ENCODE measurements around the gene PLEKHG3. TPM values are rescaled to one million over a fixed set of nuclear protein-coding genes. Genes with fewer than 3 reads are reported as not detected.

Gene PLEKHG3
- total and polyA plus RNA-seq, 2 of the 13 experiments (the other 11 are each of a cell fraction or from before 2014, with no cell fraction given): 7.1 to 9.8 TPM

DNA sequence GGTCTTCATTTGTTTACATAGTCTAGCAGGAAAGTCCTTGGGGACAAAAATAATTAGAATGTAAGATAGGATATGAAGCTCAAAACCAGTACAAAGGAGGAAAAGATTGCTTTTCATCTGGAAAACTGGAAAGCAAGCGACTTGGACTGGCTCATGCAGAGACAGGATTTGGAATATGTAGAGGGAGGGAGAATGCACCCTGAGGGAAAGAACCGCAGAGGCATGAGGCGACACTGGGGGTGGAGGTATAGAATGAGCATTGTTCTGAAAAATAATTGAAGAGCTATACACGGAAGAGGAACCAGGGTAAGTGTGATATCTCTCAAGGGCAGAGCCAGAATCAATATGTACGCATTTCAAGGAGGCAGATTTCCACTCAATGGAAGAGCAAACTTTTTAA is 85.5 kb downstream of the PLEKHG3 start (continued):
- TF ChIP-seq, protein P1, sequence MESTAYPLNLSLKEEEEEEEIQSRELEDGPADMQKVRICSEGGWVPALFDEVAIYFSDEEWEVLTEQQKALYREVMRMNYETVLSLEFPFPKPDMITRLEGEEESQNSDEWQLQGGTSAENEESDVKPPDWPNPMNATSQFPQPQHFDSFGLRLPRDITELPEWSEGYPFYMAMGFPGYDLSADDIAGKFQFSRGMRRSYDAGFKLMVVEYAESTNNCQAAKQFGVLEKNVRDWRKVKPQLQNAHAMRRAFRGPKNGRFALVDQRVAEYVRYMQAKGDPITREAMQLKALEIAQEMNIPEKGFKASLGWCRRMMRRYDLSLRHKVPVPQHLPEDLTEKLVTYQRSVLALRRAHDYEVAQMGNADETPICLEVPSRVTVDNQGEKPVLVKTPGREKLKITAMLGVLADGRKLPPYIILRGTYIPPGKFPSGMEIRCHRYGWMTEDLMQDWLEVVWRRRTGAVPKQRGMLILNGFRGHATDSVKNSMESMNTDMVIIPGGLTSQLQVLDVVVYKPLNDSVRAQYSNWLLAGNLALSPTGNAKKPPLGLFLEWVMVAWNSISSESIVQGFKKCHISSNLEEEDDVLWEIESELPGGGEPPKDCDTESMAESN (CRISPR knock-in tag; conservative IDR thresholded peaks at IDR 0.05): no peak
- TF ChIP-seq, protein P2, sequence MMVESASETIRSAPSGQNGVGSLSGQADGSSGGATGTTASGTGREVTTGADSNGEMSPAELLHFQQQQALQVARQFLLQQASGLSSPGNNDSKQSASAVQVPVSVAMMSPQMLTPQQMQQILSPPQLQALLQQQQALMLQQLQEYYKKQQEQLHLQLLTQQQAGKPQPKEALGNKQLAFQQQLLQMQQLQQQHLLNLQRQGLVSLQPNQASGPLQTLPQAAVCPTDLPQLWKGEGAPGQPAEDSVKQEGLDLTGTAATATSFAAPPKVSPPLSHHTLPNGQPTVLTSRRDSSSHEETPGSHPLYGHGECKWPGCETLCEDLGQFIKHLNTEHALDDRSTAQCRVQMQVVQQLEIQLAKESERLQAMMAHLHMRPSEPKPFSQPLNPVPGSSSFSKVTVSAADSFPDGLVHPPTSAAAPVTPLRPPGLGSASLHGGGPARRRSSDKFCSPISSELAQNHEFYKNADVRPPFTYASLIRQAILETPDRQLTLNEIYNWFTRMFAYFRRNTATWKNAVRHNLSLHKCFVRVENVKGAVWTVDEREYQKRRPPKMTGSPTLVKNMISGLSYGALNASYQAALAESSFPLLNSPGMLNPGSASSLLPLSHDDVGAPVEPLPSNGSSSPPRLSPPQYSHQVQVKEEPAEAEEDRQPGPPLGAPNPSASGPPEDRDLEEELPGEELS (CRISPR knock-in tag; IDR thresholded peaks at IDR 0.05): no peak

DNA sequence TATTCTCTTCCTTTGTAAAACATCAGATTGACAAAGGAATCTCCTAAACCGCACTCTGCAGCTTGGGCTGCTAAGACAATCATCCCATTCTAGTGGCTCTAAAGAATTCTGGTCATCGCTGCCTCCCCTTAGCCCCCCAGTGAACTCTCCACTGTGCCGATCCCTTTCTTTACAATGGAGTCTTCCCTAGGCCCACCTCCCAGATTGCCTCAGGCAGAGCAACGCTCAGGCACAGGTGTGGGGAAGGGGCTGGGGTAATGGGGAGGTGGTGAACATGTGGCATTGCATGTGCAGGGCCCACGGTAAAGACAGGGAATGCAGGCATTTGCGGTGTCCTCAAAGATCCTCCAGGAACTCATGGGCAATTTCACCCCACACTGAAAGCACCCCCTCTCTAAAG is 86.3 kb downstream of the PLEKHG3 start:
- DNase-seq (ENCODE audit: low spot score) (no peak), ATAC-seq (no peak), FAIRE-seq (no peak)
- no TSS peak for BruUV-seq (replicated peaks)
- ChIA-PET CTCF (ENCODE audit: low intra/inter-chr PET ratio, low total read pairs) (no interaction called here), POLR2A (no interaction called here)
- no peak overlapping the region for H3K9ac ChIP-seq (ENCODE audit: insufficient read depth, low read depth, low read length)
- no peaks in the 10 kb centered on the region for H4K20me1 ChIP-seq (ENCODE audit: insufficient read depth, low read length)
- 47% methylated on average over 6 of the region's 6 CpGs for WGBS (ENCODE audit: low lambda C conversion rate)
- H3K4me3 ChIP-seq (replicated peaks in 1 of 3; ENCODE audit: insufficient read depth in 1 of 3, low read depth in 2 of 3, low read length in 3 of 3): no peak overlapping the region
- H3K79me2 ChIP-seq (ENCODE audit: insufficient read depth, low read length): no peaks in the 10 kb centered on the region
- in situ Hi-C loops (cut with HindIII; ENCODE audit: extremely low pct_ligation_motif_present, low pct_unique_long_range_greater_than_20kb) (no loop called here), intact Hi-C loops (cut with micrococcal nuclease; ENCODE audit: unreplicated experiment) (no loop called here)
- H3K4me1 ChIP-seq (ENCODE audit: insufficient read depth, low read length): no peaks in the 10 kb centered on the region
- no peaks in the 10 kb centered on the region for H3K9me3 ChIP-seq (ENCODE audit: low read length)
- no peak overlapping the region for H2AFZ ChIP-seq (ENCODE audit: low read length)
- no peak overlapping the region for H3K4me2 ChIP-seq (ENCODE audit: low read depth, low read length)
- peaks cover 3 to 34% of the 10 kb centered on the region in 2 experiments; a peak in 4 of 5 replicates for H3K27me3 ChIP-seq (ENCODE audit: control insufficient read depth in 1 of 2, insufficient read depth in 2 of 2, low read length in 2 of 2)
- H3K36me3 ChIP-seq (replicated peaks in 1 of 2; ENCODE audit: control insufficient read depth in 1 of 2, insufficient read depth in 2 of 2, low read length in 2 of 2): no peaks in the 10 kb centered on the region
- no peak overlapping the region for H3K27ac ChIP-seq (ENCODE audit: extremely low read length, insufficient read depth, low read length)
- TF ChIP-seq ZNF720 (CRISPR knock-in tag; IDR thresholded peaks at IDR 0.05) (no peak), ATF7-NPFF (CRISPR knock-in tag; IDR thresholded peaks at IDR 0.05; ENCODE audit: low read depth) (no peak), NR2C2 (CRISPR knock-in tag; IDR thresholded peaks at IDR 0.05; ENCODE audit: borderline replicate concordance) (no peak), MTA1 (CRISPR knock-in tag; IDR thresholded peaks at IDR 0.05; ENCODE audit: borderline replicate concordance) (no peak), HNRNPLL (IDR thresholded peaks at IDR 0.05; ENCODE audit: low read depth, low read length, poor library complexity, severe bottlenecking) (no peak)
- TF ChIP-seq, protein P3, sequence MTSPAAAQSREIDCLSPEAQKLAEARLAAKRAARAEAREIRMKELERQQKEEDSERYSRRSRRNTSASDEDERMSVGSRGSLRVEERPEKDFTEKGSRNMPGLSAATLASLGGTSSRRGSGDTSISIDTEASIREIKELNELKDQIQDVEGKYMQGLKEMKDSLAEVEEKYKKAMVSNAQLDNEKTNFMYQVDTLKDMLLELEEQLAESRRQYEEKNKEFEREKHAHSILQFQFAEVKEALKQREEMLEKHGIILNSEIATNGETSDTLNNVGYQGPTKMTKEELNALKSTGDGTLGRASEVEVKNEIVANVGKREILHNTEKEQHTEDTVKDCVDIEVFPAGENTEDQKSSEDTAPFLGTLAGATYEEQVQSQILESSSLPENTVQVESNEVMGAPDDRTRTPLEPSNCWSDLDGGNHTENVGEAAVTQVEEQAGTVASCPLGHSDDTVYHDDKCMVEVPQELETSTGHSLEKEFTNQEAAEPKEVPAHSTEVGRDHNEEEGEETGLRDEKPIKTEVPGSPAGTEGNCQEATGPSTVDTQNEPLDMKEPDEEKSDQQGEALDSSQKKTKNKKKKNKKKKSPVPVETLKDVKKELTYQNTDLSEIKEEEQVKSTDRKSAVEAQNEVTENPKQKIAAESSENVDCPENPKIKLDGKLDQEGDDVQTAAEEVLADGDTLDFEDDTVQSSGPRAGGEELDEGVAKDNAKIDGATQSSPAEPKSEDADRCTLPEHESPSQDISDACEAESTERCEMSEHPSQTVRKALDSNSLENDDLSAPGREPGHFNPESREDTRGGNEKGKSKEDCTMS (CRISPR knock-in tag; conservative IDR thresholded peaks at IDR 0.05): no peak
- TF ChIP-seq, protein P4, sequence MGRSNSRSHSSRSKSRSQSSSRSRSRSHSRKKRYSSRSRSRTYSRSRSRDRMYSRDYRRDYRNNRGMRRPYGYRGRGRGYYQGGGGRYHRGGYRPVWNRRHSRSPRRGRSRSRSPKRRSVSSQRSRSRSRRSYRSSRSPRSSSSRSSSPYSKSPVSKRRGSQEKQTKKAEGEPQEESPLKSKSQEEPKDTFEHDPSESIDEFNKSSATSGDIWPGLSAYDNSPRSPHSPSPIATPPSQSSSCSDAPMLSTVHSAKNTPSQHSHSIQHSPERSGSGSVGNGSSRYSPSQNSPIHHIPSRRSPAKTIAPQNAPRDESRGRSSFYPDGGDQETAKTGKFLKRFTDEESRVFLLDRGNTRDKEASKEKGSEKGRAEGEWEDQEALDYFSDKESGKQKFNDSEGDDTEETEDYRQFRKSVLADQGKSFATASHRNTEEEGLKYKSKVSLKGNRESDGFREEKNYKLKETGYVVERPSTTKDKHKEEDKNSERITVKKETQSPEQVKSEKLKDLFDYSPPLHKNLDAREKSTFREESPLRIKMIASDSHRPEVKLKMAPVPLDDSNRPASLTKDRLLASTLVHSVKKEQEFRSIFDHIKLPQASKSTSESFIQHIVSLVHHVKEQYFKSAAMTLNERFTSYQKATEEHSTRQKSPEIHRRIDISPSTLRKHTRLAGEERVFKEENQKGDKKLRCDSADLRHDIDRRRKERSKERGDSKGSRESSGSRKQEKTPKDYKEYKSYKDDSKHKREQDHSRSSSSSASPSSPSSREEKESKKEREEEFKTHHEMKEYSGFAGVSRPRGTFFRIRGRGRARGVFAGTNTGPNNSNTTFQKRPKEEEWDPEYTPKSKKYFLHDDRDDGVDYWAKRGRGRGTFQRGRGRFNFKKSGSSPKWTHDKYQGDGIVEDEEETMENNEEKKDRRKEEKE (IDR thresholded peaks at IDR 0.05): no peak
- TF ChIP-seq, protein P5, sequence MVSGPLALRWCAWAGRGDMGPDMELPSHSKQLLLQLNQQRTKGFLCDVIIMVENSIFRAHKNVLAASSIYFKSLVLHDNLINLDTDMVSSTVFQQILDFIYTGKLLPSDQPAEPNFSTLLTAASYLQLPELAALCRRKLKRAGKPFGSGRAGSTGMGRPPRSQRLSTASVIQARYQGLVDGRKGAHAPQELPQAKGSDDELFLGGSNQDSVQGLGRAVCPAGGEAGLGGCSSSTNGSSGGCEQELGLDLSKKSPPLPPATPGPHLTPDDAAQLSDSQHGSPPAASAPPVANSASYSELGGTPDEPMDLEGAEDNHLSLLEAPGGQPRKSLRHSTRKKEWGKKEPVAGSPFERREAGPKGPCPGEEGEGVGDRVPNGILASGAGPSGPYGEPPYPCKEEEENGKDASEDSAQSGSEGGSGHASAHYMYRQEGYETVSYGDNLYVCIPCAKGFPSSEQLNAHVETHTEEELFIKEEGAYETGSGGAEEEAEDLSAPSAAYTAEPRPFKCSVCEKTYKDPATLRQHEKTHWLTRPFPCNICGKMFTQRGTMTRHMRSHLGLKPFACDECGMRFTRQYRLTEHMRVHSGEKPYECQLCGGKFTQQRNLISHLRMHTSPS (CRISPR knock-in tag; IDR thresholded peaks at IDR 0.05; ENCODE audit: low read depth): no peak
- TF ChIP-seq, protein P6, sequence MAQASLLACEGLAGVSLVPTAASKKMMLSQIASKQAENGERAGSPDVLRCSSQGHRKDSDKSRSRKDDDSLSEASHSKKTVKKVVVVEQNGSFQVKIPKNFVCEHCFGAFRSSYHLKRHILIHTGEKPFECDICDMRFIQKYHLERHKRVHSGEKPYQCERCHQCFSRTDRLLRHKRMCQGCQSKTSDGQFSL (CRISPR knock-in tag; IDR thresholded peaks at IDR 0.05): no peak
